Breast epithelium (tissue), 3 donors: ENCODE measurements around the gene MYO15A.

Source experiments
- CTCF ChIP-seq, 3 donors: fragments of 450-650 bp; IDR thresholded peaks; one replicate each; pipeline ENCODE4 v1.5.1; 2016 to 2017; ENCODE audit warnings: antibody characterized with exemption in 3 of 3, mild to moderate bottlenecking in 3 of 3, moderate library complexity in 3 of 3
- POLR2A ChIP-seq: fragments of 450-650 bp; IDR thresholded peaks from one replicate; pipeline ENCODE4 v1.6.1; 2016; ENCODE audit warnings: antibody characterized with exemption, mild to moderate bottlenecking, moderate library complexity

DNA sequence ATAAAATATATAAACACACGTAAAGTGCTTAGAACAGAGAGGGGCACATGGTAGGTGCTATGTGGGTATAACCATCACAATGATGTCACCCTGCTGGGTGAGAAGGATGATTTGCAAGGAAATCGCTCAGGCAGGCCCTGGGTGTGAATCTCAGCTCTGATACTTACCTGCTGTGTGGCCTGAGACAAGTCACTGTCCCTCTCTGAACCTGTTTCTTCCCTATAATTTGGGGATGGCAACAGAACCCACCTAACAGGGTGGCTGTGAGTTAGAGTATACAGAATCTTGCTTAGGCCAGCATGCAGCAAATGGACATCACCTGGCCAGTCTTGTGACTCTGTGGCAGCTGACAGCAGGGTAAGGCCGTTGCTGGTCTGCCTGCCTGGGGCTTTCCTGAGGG lies 38.4 kb downstream of the MYO15A start:
- TF ChIP-seq CTCF (IDR thresholded peaks at IDR 0.05) (no peak), POLR2A (no peak)
